Right ventricle myocardium superior (tissue), 1 donor: ENCODE data around the gene SIGLEC12. TPM values are rescaled to one million over a fixed set of nuclear protein-coding genes. Genes with fewer than 3 reads are reported as not detected.

Experiments
- ATAC-seq: fragments of 200-7000 bp; cut with Tn5 transposase; one replicate; pipeline ENCODE4 v1.9.1; 2020; ENCODE audit warnings: mild to moderate bottlenecking; ENCODE audit not compliant: poor library complexity
- DNase-seq: peaks from one replicate; pipeline ENCODE4 v3.0.0-alpha.2; 2020
- intact Hi-C: fragments of 100-400 bp; cut with DNase I; formaldehyde crosslinking; loops from one replicate; pipeline ENCODE4 v1.11.2; 2022
- total RNA-seq: library from RNA; stranded (reverse); fragmentation: NEBNext Ultra II Directional; extraction: Animal tissue kit (Norgen Biotek cat#: 25700); gene quantifications from one replicate; pipeline ENCODE4 v1.2.1, GENCODE V29; 2021
- donor health status: DM: no; HTN: yes; CAD: no; lungs with severe emphysema.

SIGLEC12 gene
- total RNA-seq, 1 donor from 2014 or later, result not detected

DNA sequence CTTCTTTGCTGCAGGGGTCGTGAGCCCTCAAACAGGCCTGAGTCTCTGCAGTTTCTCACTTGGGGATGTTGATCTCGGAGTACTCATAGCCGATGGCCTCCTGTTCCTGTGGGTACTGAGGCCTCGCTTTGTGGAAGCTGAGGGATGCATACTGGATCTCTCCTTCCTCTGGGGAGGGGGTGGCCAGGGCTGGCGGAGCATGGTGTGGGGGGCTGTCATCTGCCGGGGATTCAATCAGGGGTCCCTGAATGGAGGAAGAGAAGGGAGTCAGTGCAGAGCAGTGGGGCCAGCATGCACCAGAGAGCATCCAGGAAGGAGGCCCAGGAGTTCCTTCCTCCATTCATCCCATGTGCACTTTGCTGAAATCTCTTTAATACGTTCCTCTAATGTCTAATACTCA is 10.0 kb downstream of the SIGLEC12 start:
- no peak for DNase-seq
- ATAC-seq, result no peak
- intact Hi-C loops, result no loop called here

- intact Hi-C loops, result no loop called here
- no peak for ATAC-seq
- no peak for DNase-seq
Observed at GRCh38 chr19:51490676-51491075, 10.9 kb downstream of the SIGLEC12 start.

DNA sequence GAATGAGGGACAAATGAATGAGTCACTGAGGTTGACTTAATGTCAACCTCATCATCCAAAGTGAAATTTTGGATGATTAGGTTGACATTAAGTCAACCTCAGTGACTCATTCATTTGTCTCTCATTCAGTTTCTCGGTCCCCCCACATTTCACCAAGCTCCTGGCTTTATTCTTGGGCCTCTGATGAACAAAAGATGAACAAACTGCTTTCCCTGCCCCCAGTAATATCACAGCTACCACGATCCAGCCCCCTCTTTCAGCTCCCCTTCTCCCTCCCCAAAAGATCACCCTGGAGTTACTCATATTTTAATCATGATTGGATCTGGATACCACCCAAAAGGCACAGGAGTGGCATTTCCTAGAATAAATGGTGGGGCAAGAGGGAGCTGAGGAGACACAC is 12.5 kb downstream of the SIGLEC12 start:
- no peak for ATAC-seq
- intact Hi-C loops, result no loop called here
- DNase-seq, result no peak

DNA sequence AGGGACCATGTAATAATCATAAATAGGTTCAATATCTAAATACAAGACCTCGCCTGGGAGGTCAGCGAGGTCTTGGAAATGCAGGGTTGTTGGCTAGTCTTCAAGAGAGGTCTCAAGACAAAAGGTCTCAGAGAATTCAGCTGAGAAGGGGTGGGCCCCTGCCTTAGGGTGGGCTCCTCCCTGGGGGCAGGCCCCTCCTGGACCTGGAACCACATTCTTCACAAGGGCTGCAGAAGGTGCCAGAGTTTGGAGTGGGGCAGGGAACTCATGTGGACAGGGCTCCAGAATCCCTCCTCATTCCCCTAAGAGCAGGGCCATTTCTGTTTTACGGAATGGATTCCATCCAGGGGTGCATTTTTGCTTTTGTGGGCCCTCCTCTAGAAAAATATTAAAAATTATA is 13.1 kb downstream of the SIGLEC12 start:
- ATAC-seq, result no peak
- intact Hi-C loops, result no loop called here
- no peak for DNase-seq

DNA sequence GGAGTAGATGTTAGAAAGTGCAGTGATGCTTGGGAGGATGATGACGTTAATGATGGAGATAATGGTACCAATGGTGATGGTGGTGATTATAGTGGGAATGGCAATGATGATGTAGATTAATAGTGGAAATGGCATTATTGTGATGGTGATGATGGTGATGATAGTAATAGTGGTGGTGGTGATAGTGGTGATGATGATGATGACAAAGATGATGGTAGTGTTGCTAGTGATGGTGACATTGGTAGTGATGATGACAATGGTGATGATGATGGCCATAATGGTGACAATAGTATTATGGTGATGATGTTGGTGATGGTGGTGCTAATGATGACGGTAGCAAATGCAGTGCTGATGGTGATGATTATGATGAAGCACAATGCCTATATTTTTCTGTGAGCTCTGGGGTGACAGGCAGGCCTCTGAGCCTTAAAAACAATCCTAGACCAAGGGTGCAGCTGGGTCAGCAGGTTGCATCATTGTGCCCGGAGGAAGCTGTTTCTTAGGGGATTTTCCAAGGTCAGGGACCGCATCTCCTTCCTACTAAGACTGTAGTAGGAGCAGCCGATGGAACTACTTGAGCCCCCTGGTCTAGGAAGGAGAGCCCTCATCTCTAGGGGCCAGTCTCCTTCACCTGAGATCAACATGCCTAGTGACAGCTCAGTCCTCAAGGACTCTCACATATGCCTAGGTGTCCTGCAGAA is 15.5 kb downstream of the SIGLEC12 start:
- ATAC-seq, result no peak
- intact Hi-C loops, result no loop called here
- DNase-seq, result no peak

DNA sequence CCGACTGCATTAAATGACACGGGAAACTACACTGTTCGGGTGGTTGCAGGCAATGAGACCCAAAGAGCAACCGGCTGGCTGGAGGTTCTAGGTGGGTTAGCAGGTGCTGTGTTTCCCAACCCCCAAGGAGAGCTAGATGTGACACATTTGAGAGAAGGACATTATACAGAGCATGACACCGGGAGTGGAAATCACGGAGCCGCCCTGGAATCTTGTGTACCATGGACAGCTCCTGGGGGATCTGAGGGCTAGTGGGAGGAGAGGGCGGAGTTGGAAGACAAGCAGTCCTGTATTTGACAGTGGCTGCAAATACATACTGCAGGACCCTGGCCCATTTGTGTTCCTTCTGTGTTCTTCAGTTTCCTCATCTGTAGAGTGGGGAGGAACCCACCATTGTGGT is 21.0 kb downstream of the SIGLEC12 start:
- no peak for DNase-seq
- intact Hi-C loops, result no loop called here
- no peak for ATAC-seq

DNA sequence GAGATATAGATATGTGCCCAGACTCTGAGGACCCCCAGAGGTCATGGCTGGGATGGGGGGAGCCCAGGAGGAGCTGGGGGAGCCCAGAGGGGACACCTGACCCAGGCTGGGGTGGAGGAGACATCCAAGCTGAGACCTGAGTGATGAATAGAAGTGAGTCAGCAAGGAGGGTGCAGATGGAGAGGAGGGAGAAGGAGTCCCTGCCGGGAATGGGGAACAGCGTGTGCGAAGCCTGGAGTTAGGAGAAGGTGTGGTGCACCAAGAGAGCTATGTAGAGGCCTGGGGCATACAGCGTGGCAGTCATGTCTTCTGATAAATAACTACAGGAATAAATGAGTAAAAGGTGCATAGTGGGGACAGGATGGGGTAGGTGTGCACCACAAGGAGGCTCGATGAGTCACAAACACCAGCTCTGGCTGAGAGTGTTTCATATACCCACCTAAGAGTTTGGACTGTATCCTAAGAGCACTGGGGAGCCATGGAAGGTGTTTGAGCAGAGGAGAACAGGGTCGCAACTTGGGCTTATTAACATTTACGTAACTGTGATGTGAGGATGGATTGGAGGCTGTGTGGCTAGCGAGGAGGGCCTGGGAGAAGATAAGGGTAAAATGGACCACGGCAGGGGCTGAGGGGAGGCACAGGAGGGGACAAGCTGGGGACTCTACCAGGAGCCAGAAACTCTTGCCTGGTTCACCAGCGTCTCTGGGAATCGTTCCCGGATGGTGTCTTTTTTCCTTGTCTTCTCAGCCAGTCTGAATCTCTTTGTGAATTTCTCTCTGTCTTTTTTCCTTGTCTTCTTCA is 21.9 kb downstream of the SIGLEC12 start:
- intact Hi-C loops, result loop anchor here (10.0 kb wide), 1 partner anchor 305 kb away; no protein-coding TSS in a partner anchor
- no peak for DNase-seq
- no peak for ATAC-seq

GRCh38 chr19:51478381-51479234 is 23.0 kb downstream of the SIGLEC12 start, which contains the start of gene CEACAM18:
Gene CEACAM18 (plus strand): TSS chr19:51478539.
- ATAC-seq (no peak), DNase-seq (no peak)
- intact Hi-C loops, result loop anchor here (10.0 kb wide), 1 partner anchor 306 kb away; no protein-coding TSS in a partner anchor

DNA sequence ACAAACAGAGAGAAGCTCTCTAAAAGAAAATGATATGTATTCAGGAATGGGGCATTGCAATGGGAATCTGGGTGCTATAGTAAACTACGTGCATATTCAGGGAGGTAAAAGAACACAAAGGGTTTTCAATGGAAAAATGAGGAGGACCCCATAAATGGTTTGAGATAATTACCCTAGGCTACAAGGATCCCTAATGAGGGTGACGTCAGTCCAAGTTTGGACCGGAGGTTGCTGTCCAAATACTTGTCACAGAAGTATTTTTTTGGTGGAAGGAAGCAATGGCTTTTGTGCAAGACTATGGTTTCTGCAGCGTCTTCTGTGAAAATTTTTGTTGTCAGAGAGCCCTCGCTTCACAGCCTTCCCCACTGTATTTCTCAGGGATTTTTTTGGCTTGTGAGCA is 24.3 kb downstream of the SIGLEC12 start:
- DNase-seq (no peak), ATAC-seq (no peak)
- intact Hi-C loops, result loop anchor here (10.0 kb wide), 1 partner anchor 307 kb away; no protein-coding TSS in a partner anchor

- DNase-seq (no peak), ATAC-seq (no peak)
- intact Hi-C loops, result loop anchor here (10.0 kb wide), 1 partner anchor 309 kb away; no protein-coding TSS in a partner anchor
Observed at GRCh38 chr19:51476164-51476563, 25.4 kb downstream of the SIGLEC12 start.

- DNase-seq, result peak; percentile 74
- intact Hi-C loops, result loop anchor here (5.0 to 10.0 kb wide), 2 partner anchors 179 to 312 kb away; no protein-coding TSS in a partner anchor
- ATAC-seq, result peak; percentile 79
Observed at GRCh38 chr19:51473009-51473707, 28.4 kb downstream of the SIGLEC12 start.

DNA sequence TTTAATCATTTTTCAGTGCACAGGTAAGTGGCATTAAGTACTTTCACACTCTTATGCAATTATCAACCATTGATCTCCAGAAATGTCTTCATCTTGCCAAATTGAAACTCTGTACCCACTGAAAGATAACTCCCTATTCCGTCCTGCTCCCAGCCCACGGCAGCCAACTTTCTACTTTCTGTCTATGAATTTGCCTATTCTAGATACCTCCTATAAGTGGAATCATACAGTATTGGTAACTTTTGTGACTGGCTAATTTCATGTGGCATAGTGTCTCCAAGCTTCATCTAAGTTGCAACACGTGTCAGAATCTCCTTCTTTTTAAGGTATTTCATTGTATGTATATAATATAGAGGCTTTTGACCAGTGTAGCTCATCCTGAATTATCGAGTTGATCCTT is 29.0 kb downstream of the SIGLEC12 start:
- DNase-seq, result no peak
- intact Hi-C loops, result loop anchor here (5.0 to 10.0 kb wide), 2 partner anchors 180 to 312 kb away; no protein-coding TSS in a partner anchor
- ATAC-seq, result no peak

- ATAC-seq, result no peak
- no peak for DNase-seq
- intact Hi-C loops, result loop anchor here (5.0 to 10.0 kb wide), 2 partner anchors 181 to 313 kb away; no protein-coding TSS in a partner anchor
Observed at GRCh38 chr19:51471527-51471926, 30.1 kb downstream of the SIGLEC12 start.

DNA sequence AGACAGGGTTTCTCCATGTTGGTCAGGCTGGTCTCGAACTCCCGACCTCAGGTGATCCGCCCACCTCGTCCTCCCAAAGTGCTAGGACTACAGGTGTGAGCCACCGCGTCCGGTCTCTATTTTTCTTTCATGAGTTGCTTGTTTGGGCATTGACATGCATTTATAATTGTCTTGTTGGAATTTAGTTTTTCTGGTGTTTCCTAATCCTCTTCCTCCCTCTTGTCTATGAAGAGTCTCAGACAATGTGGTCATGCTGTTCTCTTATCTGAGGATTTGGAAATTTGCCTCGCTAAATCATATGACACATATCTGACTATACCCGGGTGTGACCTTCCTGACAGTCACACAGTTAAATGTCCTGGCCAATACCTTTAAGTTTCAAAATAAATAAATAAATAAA is 30.6 kb downstream of the SIGLEC12 start:
- ATAC-seq (no peak), DNase-seq (no peak)
- intact Hi-C loops, result loop anchor here (5.0 to 10.0 kb wide), 2 partner anchors 181 to 314 kb away; no protein-coding TSS in a partner anchor

GRCh38 chr19:51469629-51470028 is 32.0 kb downstream of the SIGLEC12 start:
- DNase-seq (no peak), ATAC-seq (no peak)
- intact Hi-C loops, result loop anchor here (5.0 to 10.0 kb wide), 3 partner anchors 183 to 315 kb away; no protein-coding TSS in a partner anchor

DNA sequence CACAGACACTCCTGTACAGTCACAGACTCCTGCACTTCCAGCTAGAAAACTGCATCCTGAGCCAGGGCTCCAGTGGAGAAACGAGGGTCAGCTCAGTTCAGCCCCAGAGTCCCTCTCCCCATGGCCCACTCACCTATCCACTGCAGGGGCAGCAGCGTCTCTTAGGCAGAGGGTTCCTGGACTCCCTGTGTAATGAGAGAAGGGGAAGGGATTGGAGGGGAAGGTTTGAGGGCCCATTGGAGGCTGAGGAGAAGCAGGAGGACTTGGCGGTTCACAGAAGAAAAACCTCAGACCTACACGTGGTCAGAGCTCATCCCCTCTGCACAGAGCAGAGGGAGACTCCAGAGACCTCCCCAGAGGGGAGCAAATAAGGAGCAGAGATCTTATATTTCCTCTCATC is 32.4 kb downstream of the SIGLEC12 start:
- DNase-seq (no peak), ATAC-seq (no peak)
- intact Hi-C loops, result loop anchor here (5.0 kb wide), 1 partner anchor 198 kb away; no protein-coding TSS in a partner anchor

DNA sequence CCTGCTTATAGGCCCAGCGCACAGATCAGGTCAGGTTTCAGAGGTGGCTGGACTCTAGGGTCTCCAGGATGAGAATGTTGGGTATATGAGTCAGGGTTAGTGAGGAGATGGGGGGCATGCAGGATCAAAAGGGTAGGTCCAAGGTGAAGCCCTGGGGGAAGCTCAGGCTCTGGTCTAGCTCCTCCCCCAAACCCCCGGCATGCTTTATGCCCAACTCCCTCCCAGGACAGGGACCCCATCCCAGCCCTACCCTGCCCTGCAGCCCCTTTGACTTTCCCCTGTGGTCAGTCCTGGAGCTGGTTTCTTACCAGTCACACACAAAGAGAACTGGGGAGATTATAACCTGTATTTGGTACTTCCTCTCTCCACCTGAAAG is 33.1 kb downstream of the SIGLEC12 start:
- intact Hi-C loops, result loop anchor here (5.0 kb wide), 1 partner anchor 199 kb away; no protein-coding TSS in a partner anchor
- no peak for ATAC-seq
- DNase-seq, result no peak
